NB4 (cell line): ENCODE data around the gene SLX4.

Experiments used
- DNase-seq: peaks from one replicate; pipeline ENCODE4 v3.0.0; 2010; ENCODE audit warnings: low read depth
- H3K4me3 ChIP-seq: one replicate; pipeline ENCODE4 v1.5.1; 2011; ENCODE audit warnings: mild to moderate bottlenecking, low read depth, low read length, moderate library complexity
- CTCF ChIP-seq: IDR thresholded peaks from one replicate; pipeline ENCODE4 v1.5.1; 2012; ENCODE audit warnings: low read depth, low read length
- MAX ChIP-seq: IDR thresholded peaks from 2 replicates; pipeline ENCODE4 v1.6.1; 2011; ENCODE audit warnings: low read depth, low read length
- MYC ChIP-seq: IDR thresholded peaks from 2 replicates; pipeline ENCODE4 v1.6.1; 2011; ENCODE audit warnings: low read depth, low read length
- POLR2A ChIP-seq: IDR thresholded peaks from 2 replicates; pipeline ENCODE4 v1.6.1; 2011; ENCODE audit warnings: mild to moderate bottlenecking; ENCODE audit not compliant: insufficient read length; ENCODE audit errors: extremely low read depth

SLX4 gene

GRCh38 chr16:3579776-3580175 is 31.6 kb downstream of the SLX4 start:
- no peak for TF ChIP-seq CTCF
- no peak for TF ChIP-seq MYC
- no peak for TF ChIP-seq POLR2A
- TF ChIP-seq MAX: no peak
- DNase-seq: no peak
- no peak overlapping the region for H3K4me3 ChIP-seq

- H3K4me3 ChIP-seq: peak overlapping the region; percentile 3
- peak; percentile 63; the same call in 1 of the 2 replicates for TF ChIP-seq MYC
- TF ChIP-seq MAX: peak; percentile 44; the same call in 1 of the 2 replicates
- no peak for TF ChIP-seq CTCF
- peak; percentile 96 for DNase-seq
Observed at GRCh38 chr16:3578610-3579551, 32.5 kb downstream of the SLX4 start.

GRCh38 chr16:3578121-3578520 is 33.3 kb downstream of the SLX4 start:
- peak overlapping the region; percentile 3 for H3K4me3 ChIP-seq
- TF ChIP-seq MYC: no peak
- TF ChIP-seq CTCF: no peak
- no peak for TF ChIP-seq MAX
- TF ChIP-seq POLR2A: no peak
- peak; percentile 48 for DNase-seq

- peak; percentile 89 for DNase-seq
- H3K4me3 ChIP-seq: peak within 1 kb of the TSS; percentile 82
- TF ChIP-seq POLR2A: peak; percentile 26
- no peak for TF ChIP-seq MAX
- TF ChIP-seq MYC: no peak
- no peak for TF ChIP-seq CTCF
Observed at GRCh38 chr16:3577302-3577752, 34.1 kb downstream of the SLX4 start, which contains the start of gene NLRC3. Gene NLRC3 (minus strand): TSS chr16:3577403. CDS start chr16:3565036, 12,367 bp downstream.

- DNase-seq: no peak
- TF ChIP-seq CTCF (no peak), POLR2A (no peak), MAX (no peak), MYC (no peak)
- peak overlapping the region; percentile 82 for H3K4me3 ChIP-seq
Observed at GRCh38 chr16:3576211-3576610, 35.2 kb downstream of the SLX4 start.
